B cell (primary cell): ENCODE measurements around the gene IMMP2L.

ENCODE experiments used
- EZH2 ChIP-seq: IDR thresholded peaks from 2 replicates; pipeline ENCODE4 v1.6.1; 2012; ENCODE audit warnings: borderline replicate concordance, low read depth, mild to moderate bottlenecking, moderate library complexity, low read length; ENCODE audit not compliant: insufficient read depth, poor library complexity, severe bottlenecking
- TF ChIP-seq, protein P1 (sequence below): fragments of 200-600 bp; IDR thresholded peaks from one replicate; pipeline ENCODE4 v1.8.0; 2022; ENCODE audit warnings: antibody characterized with exemption, mild to moderate bottlenecking

DNA sequence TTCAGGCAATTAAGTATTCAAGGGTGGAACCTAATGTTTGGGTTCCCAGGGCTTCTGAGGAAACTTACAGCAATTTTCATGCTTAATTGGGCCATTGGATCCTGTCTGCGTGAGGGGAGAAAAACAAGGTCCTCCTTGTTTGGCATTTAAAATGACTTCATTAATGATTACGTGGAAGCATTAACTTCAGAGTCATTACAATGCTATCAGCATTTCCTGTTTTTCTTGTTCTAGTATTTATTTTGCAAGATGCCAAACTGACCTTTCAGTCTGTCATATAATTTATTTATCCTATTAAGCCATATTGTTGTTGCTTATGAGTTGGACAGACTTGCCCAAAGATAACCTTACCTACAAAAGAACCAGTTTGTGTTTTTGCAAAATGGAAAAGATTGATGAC, 795.4 kb downstream of the IMMP2L start:
- TF ChIP-seq, protein P1, sequence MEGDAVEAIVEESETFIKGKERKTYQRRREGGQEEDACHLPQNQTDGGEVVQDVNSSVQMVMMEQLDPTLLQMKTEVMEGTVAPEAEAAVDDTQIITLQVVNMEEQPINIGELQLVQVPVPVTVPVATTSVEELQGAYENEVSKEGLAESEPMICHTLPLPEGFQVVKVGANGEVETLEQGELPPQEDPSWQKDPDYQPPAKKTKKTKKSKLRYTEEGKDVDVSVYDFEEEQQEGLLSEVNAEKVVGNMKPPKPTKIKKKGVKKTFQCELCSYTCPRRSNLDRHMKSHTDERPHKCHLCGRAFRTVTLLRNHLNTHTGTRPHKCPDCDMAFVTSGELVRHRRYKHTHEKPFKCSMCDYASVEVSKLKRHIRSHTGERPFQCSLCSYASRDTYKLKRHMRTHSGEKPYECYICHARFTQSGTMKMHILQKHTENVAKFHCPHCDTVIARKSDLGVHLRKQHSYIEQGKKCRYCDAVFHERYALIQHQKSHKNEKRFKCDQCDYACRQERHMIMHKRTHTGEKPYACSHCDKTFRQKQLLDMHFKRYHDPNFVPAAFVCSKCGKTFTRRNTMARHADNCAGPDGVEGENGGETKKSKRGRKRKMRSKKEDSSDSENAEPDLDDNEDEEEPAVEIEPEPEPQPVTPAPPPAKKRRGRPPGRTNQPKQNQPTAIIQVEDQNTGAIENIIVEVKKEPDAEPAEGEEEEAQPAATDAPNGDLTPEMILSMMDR, result no peak
- no peak for TF ChIP-seq EZH2
